Activated B cell treated with CpG ODN at 0.5 μM for 24 hours (primary cell): ENCODE results near the gene RPL35. TPM values are rescaled to one million over a fixed set of nuclear protein-coding genes. Genes with fewer than 3 reads are reported as not detected.

ENCODE experiments used
- ATAC-seq: fragments of 200-7000 bp; cut with Tn5 transposase; one replicate; pipeline ENCODE4 v1.10.0; 2021; ENCODE audit warnings: low read depth, mild to moderate bottlenecking, moderate library complexity
- CTCF ChIA-PET: fragments of 350-600 bp; sonication (Branson Sonifier 250); formaldehyde crosslinking; loops from one replicate; lab custom pipeline; 2021; ENCODE audit warnings: antibody characterized with exemption; lab: Charles Lee
- POLR2A ChIA-PET: fragments of 350-600 bp; sonication (Branson Sonifier 250); formaldehyde crosslinking; loops from one replicate; lab custom pipeline; 2021; ENCODE audit warnings: antibody characterized with exemption; lab: Charles Lee
- DNase-seq: peaks from one replicate; pipeline ENCODE4 v3.0.0; 2022
- H3K27ac Mint-ChIP-seq: one replicate; pipeline ENCODE4 v1.8.0; 2020; ENCODE audit warnings: mixed read lengths
- H3K27me3 Mint-ChIP-seq: one replicate; pipeline ENCODE4 v1.8.0; 2021; ENCODE audit warnings: mixed read lengths
- H3K36me3 Mint-ChIP-seq: one replicate; pipeline ENCODE4 v1.8.0; 2021; ENCODE audit warnings: low read depth, mixed read lengths
- H3K4me1 Mint-ChIP-seq: one replicate; pipeline ENCODE4 v1.8.0; 2021; ENCODE audit warnings: mixed read lengths
- H3K4me3 Mint-ChIP-seq: one replicate; pipeline ENCODE4 v1.8.0; 2020; ENCODE audit warnings: mild to moderate bottlenecking, mixed read lengths
- H3K9me3 Mint-ChIP-seq: one replicate; pipeline ENCODE4 v1.8.0; 2020; ENCODE audit warnings: mixed read lengths
- CTCF ChIP-seq: fragments of 200-600 bp; IDR thresholded peaks from one replicate; pipeline ENCODE4 v1.8.0; 2022; ENCODE audit warnings: antibody characterized with exemption, mild to moderate bottlenecking
- intact Hi-C: fragments of 100-400 bp; cut with micrococcal nuclease; formaldehyde crosslinking; loops from one replicate; pipeline ENCODE4 v1.15.1; 2024
- total RNA-seq: library from RNA; stranded (reverse); gene quantifications from 2 replicates; pipeline ENCODE4 v1.2.3, GENCODE V29; 2022

Gene RPL35
- total RNA-seq: 2,037 and 2,426 TPM in 2 replicates

- CTCF ChIA-PET: interaction anchor here (1.3 to 3.8 kb wide), 5 partner anchors 8 to 90 kb away, joined by 5 to 28 read pairs (median 6); partner anchors contain the start of genes NR6A1 and WDR38
- intact Hi-C loops: loop anchor here (1.0 to 5.0 kb wide), 9 partner anchors 8 to 886 kb away; partner anchors contain the start of genes GAPVD1, HSPA5, NR6A1 and PBX3
- peak; percentile 92 for DNase-seq
- peaks cover 53% of the 10 kb centered on the region for H3K36me3 Mint-ChIP-seq
- H3K9me3 Mint-ChIP-seq: no peaks in the 10 kb centered on the region
- POLR2A ChIA-PET: interaction anchor here (0.5 to 4.3 kb wide), 23 partner anchors 9 to 1956 kb away, joined by 3 to 164 read pairs (median 5); partner anchors contain the start of genes GAPVD1, GOLGA1, HSPA5 and NR6A1
- no peaks in the 10 kb centered on the region for H3K27me3 Mint-ChIP-seq
- peak within 1 kb of the TSS; percentile 94 for H3K27ac Mint-ChIP-seq
- no peak for TF ChIP-seq CTCF
- H3K4me1 Mint-ChIP-seq: peaks cover 47% of the 10 kb centered on the region
- peak within 1 kb of the TSS; percentile 95 for H3K4me3 Mint-ChIP-seq
- ATAC-seq: peak; percentile 95
Observed at GRCh38 chr9:124861342-124862229, at the start of gene RPL35, which contains the start of gene ARPC5L. Gene RPL35 (minus strand): TSS chr9:124861957. CDS start chr9:124861912, 45 bp downstream. Gene ARPC5L (plus strand): TSS chr9:124862130. CDS start chr9:124869291, 7,161 bp downstream.

- no peak for DNase-seq
- ATAC-seq: no peak
- H3K27me3 Mint-ChIP-seq: no peaks in the 10 kb centered on the region
- CTCF ChIA-PET: no interaction called here
- intact Hi-C loops: no loop called here
- POLR2A ChIA-PET: no interaction called here
- H3K4me3 Mint-ChIP-seq: no peak overlapping the region
- H3K27ac Mint-ChIP-seq: no peak overlapping the region
- TF ChIP-seq CTCF: no peak
- H3K36me3 Mint-ChIP-seq: peaks cover 51% of the 10 kb centered on the region
- H3K4me1 Mint-ChIP-seq: no peaks in the 10 kb centered on the region
- no peaks in the 10 kb centered on the region for H3K9me3 Mint-ChIP-seq
Observed at GRCh38 chr9:124908098-124908497, 46.3 kb upstream of the RPL35 start.

- Mint-ChIP-seq H3K36me3 (peaks cover 48% of the 10 kb centered on the region), H3K9me3 (no peaks in the 10 kb centered on the region), H3K4me1 (no peaks in the 10 kb centered on the region), H3K27me3 (no peaks in the 10 kb centered on the region), H3K4me3 (no peak overlapping the region), H3K27ac (no peak overlapping the region)
- intact Hi-C loops: no loop called here
- TF ChIP-seq CTCF: no peak
- ChIA-PET POLR2A (no interaction called here), CTCF (no interaction called here)
- ATAC-seq (no peak), DNase-seq (no peak)
Observed at GRCh38 chr9:124906966-124907365, 45.2 kb upstream of the RPL35 start.

- ATAC-seq (no peak), DNase-seq (no peak)
- ChIA-PET POLR2A (no interaction called here), CTCF (no interaction called here)
- TF ChIP-seq CTCF: no peak
- H3K27ac Mint-ChIP-seq: no peak overlapping the region
- H3K4me1 Mint-ChIP-seq: no peaks in the 10 kb centered on the region
- no peaks in the 10 kb centered on the region for H3K9me3 Mint-ChIP-seq
- intact Hi-C loops: loop anchor here (10.0 kb wide), 1 partner anchor 475 kb away; no protein-coding TSS in a partner anchor
- H3K4me3 Mint-ChIP-seq: no peak overlapping the region
- H3K36me3 Mint-ChIP-seq: peaks cover 59% of the 10 kb centered on the region
- no peaks in the 10 kb centered on the region for H3K27me3 Mint-ChIP-seq
Observed at GRCh38 chr9:124899845-124900244, 38.1 kb upstream of the RPL35 start.
